Measurements from ENCODE around the gene BIRC7.

DNA sequence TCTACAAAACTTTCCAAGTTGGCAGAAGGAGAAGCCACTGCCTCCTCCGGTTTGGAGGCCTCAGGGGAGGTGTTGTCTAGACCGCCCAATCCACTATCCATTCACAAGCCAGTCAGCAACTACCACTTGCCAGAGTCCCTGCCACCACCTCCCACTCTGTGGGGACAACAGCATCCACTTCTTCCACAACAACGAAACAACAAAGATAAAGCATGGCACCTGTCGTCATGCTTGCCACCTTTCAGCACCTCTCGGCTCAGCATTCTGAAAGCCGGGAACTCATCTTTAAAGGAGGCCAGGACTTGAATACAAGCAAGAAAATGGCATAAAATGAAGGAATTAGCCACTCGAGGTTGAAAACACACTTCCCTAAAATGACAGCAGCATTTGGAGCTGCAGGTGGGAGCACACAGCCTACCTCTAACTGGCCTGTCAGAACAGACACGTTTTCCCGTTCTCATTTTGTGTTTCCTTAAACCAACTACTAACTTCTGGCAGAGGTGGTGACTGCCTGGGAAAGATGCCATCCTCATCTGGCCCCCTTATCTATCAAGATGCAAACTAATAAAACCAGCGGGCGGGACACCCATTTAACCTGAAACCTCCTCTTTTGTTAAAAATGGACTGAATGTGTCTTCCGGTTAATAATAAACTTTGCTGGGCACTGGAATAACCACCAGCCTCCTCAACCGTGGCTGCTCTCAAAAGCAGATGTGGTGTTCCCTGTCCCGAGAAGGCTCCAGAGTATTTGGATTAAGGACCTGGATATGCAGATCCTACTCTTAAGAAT lies 41.5 kb upstream of the BIRC7 start:
- TF ChIP-seq, protein P1, sequence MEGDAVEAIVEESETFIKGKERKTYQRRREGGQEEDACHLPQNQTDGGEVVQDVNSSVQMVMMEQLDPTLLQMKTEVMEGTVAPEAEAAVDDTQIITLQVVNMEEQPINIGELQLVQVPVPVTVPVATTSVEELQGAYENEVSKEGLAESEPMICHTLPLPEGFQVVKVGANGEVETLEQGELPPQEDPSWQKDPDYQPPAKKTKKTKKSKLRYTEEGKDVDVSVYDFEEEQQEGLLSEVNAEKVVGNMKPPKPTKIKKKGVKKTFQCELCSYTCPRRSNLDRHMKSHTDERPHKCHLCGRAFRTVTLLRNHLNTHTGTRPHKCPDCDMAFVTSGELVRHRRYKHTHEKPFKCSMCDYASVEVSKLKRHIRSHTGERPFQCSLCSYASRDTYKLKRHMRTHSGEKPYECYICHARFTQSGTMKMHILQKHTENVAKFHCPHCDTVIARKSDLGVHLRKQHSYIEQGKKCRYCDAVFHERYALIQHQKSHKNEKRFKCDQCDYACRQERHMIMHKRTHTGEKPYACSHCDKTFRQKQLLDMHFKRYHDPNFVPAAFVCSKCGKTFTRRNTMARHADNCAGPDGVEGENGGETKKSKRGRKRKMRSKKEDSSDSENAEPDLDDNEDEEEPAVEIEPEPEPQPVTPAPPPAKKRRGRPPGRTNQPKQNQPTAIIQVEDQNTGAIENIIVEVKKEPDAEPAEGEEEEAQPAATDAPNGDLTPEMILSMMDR (IDR thresholded peaks at IDR 0.05 in 8 of 11, conservative IDR thresholded peaks at IDR 0.05 in 3 of 11), result no peak
- TF ChIP-seq POLR2AphosphoS5 (IDR thresholded peaks at IDR 0.05), result no peak
